IgD-negative memory B cell (primary cell): Measurements from ENCODE around the gene LGALS16. TPM values are rescaled to one million over a fixed set of nuclear protein-coding genes. Genes with fewer than 3 reads are reported as not detected.
A peak's percentile ranks its signal among the peaks of the same experiment; 100 is the strongest.
"Not testable (repeated sequence)": the region's sequence is repeated elsewhere in the genome, so short reads cannot be mapped to it uniquely, and the experiment has no call there.

Experiments used
- H3K27ac Mint-ChIP-seq, 3 donors: one replicate each; pipeline ENCODE4 v1.8.0; 2020 to 2022; ENCODE audit warnings: mild to moderate bottlenecking in 3 of 3, mixed read lengths in 3 of 3, moderate library complexity in 1 of 3
- H3K27me3 Mint-ChIP-seq: one replicate; pipeline ENCODE4 v1.8.0; 2021; ENCODE audit warnings: mixed read lengths
- H3K36me3 Mint-ChIP-seq: one replicate; pipeline ENCODE4 v1.8.0; 2020; ENCODE audit warnings: mild to moderate bottlenecking, mixed read lengths
- H3K4me1 Mint-ChIP-seq, 3 donors: one replicate each; pipeline ENCODE4 v1.8.0; 2020 to 2022; ENCODE audit warnings: mixed read lengths in 3 of 3, mild to moderate bottlenecking in 1 of 3
- H3K4me3 Mint-ChIP-seq, 4 donors: one replicate each; pipeline ENCODE4 v1.8.0; 2020 to 2022; ENCODE audit warnings: mild to moderate bottlenecking in 4 of 4, mixed read lengths in 4 of 4, moderate library complexity in 3 of 4
- H3K9me3 Mint-ChIP-seq, 3 donors: one replicate each; pipeline ENCODE4 v1.8.0; 2020 to 2021; ENCODE audit warnings: mixed read lengths in 3 of 3, mild to moderate bottlenecking in 1 of 3
- polyA plus RNA-seq: library from polyadenylated mRNA; unstranded; fragments of 300-500 nt; fragmentation: Illumina TruSeq; gene quantifications from one replicate; pipeline ENCODE4 v1.2.3, GENCODE V29; 2021

LGALS16 gene
- polyA plus RNA-seq, 1 donor from 2014 or later: not detected

DNA sequence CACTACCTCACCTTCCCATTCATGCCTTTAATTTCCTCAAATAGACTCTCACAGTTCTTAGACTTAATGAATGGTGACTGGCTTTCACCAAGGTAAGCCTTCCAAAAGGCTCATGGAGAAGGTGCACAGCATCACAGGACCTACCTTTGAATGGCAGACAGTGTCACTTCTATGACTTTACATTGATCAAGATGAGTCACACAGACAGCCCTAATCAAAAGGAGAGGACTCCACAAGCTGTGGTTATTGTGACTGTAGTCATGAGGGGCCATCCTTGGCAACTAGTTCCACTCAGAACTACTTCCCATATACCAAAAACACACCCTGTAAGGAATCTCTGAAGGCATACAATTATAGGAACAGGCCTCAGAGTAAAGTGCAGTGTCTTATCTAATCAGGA, 5.9 kb downstream of the LGALS16 start:
- H3K27ac Mint-ChIP-seq: no peak overlapping the region
- peaks cover 0 to 1% (median 0%) of the 10 kb centered on the region in 3 donors for H3K4me1 Mint-ChIP-seq
- H3K27me3 Mint-ChIP-seq: peaks cover 15% of the 10 kb centered on the region
- peaks cover 2 to 9% (median 5%) of the 10 kb centered on the region in 3 donors for H3K9me3 Mint-ChIP-seq
- no peak overlapping the region for H3K4me3 Mint-ChIP-seq
- peaks cover 7% of the 10 kb centered on the region for H3K36me3 Mint-ChIP-seq

DNA sequence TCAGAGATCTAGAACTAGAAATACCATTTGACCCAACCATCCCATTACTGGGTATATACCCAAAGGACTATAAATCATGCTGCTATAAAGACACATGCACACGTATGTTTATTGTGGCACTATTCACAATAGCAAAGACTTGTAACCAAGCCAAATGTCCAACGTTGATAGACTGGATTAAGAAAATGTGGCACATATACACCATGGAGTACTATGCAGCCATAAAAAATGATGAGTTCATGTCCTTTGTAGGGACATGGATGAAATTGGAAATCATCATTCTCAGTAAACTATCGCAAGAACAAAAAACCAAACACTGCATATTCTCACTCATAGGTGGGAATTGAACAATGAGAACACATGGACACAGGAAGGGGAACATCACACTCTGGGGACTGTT, 14.1 kb downstream of the LGALS16 start:
- not testable (repeated sequence) for H3K27me3 Mint-ChIP-seq, H3K4me1 Mint-ChIP-seq, H3K4me3 Mint-ChIP-seq, H3K9me3 Mint-ChIP-seq, H3K27ac Mint-ChIP-seq, H3K36me3 Mint-ChIP-seq

DNA sequence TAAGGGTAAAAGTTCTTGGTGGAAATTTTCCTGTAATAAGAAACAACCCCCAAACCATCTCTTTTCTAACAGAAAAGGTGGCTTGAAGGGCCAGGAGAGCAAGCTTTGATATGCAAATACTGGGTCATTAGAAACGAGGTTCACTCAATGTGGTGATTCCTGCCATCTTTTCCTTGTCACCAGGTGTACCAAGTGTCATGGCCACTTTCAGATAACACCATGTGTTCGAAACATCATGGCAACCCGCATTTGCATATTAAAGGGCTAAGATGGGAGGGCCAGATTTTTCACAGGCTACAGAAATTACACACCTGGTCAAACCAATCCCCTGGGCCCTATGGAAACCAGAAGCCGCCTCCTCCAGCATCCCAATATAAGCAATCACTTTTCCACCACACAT, 15.3 kb downstream of the LGALS16 start:
- H3K27ac Mint-ChIP-seq: no peak overlapping the region
- H3K4me1 Mint-ChIP-seq: peaks cover 3 to 6% (median 5%) of the 10 kb centered on the region in 3 donors
- H3K4me3 Mint-ChIP-seq: no peak overlapping the region
- H3K9me3 Mint-ChIP-seq: peaks cover 0 to 6% (median under 1%) of the 10 kb centered on the region in 3 donors
- peaks cover 10% of the 10 kb centered on the region for H3K27me3 Mint-ChIP-seq
- peaks cover under 1% of the 10 kb centered on the region for H3K36me3 Mint-ChIP-seq

DNA sequence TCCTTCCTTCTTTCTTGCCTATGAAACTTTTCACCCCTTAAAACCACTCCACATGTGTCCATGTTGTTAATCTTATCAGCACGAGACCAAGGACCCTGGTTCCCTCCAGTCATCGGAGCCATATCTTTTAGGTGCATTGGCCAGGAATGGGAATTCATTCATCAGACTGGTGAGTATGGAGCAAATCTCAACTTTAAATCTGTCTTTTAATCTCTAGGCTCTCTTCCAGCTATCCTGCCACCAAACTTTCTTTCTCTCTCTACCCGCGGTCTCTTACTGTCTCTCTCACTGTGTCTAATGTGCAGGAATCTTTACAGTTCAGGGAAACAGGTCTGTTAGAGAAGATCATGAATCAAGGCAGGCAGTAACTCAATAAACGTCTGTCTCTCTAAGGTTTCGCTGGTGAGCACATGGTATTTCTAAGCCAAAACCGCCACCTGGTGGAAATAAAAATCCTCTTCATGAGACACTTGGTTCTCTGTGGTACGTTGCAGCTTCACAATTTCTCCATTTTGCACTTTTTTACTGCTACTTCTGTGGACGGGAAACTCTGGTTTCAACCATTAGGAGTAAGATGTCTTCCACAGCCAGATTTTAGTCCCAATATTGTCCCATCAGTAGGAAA, 16.1 kb downstream of the LGALS16 start:
- H3K4me1 Mint-ChIP-seq: peaks cover 1 to 6% (median 5%) of the 10 kb centered on the region in 3 donors
- peaks cover 6% of the 10 kb centered on the region for H3K27me3 Mint-ChIP-seq
- H3K9me3 Mint-ChIP-seq: peaks cover 0 to under 1% (median 0%) of the 10 kb centered on the region in 3 donors
- H3K4me3 Mint-ChIP-seq: peak overlapping the region in 1 of 4 donors; percentile 46
- peak overlapping the region in 1 of 3 donors; percentile 63 for H3K27ac Mint-ChIP-seq
- no peaks in the 10 kb centered on the region for H3K36me3 Mint-ChIP-seq

DNA sequence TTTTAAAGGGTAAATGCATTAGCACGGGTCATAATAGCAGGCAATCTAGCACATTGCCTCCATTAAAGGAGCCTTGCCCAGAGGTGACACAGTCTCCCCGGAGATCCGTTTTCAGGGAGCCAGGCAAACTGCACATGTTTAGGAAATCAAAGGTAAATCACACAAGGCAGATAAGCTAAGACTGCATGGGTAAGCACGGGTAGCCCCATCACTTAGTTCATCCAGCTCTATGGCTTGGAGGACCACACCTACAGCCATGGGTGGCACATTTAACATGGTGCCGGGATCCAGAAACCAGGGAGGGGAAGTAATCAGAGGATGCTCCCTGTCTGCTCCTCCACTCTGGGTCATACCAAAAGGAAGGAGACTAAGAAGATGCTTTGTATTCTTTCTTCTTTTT, 16.8 kb downstream of the LGALS16 start:
- no peak overlapping the region for H3K4me3 Mint-ChIP-seq
- peaks cover 1 to 6% (median 5%) of the 10 kb centered on the region in 3 donors for H3K4me1 Mint-ChIP-seq
- no peaks in the 10 kb centered on the region for H3K9me3 Mint-ChIP-seq
- H3K36me3 Mint-ChIP-seq: no peaks in the 10 kb centered on the region
- H3K27ac Mint-ChIP-seq: no peak overlapping the region
- H3K27me3 Mint-ChIP-seq: peaks cover 6% of the 10 kb centered on the region

DNA sequence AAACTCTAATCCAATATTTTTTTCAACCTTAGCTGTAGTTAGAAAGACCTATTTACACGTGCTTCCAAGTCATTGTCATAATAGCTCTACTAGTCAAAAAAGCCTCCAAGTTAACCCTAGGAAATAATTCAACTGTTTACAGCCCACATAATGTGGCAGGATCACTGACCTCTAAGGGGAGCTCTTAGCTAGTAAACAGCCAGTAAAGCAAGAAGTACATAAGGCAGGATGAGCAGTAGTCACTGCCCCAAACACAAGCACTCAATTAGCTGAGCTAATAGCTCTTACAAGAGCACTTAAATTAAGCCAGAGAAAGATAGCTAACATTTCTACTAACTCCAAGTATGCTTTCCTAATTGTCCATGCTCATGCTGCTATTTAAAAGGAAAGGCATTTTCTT, 18.1 kb downstream of the LGALS16 start:
- H3K9me3 Mint-ChIP-seq, H3K27me3 Mint-ChIP-seq, H3K4me3 Mint-ChIP-seq, H3K27ac Mint-ChIP-seq, H3K4me1 Mint-ChIP-seq, H3K36me3 Mint-ChIP-seq: not testable (repeated sequence)

DNA sequence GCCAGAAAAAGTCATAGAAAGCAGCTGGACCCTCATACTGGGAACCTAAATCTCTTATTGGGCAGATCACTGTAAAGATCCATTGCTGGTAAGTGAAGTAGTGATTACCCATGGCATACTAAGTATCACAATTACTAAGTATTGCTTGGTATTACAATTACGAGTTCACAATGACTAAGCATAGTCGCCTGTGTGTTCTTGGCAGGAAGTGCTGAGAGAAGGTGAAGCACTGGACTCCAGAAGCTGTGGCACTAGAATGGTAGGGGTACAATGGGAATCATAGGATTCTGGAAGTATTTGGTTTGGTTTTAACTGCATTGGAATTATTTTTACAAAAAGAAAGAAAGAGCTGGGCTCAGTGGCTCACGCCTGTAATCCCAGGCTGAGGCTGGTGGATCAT, 20.3 kb downstream of the LGALS16 start:
- H3K4me3 Mint-ChIP-seq: no peak overlapping the region
- H3K36me3 Mint-ChIP-seq: no peaks in the 10 kb centered on the region
- peaks cover 5 to 10% (median 8%) of the 10 kb centered on the region in 3 donors for H3K4me1 Mint-ChIP-seq
- no peaks in the 10 kb centered on the region for H3K9me3 Mint-ChIP-seq
- peaks cover 9% of the 10 kb centered on the region for H3K27me3 Mint-ChIP-seq
- no peak overlapping the region for H3K27ac Mint-ChIP-seq

DNA sequence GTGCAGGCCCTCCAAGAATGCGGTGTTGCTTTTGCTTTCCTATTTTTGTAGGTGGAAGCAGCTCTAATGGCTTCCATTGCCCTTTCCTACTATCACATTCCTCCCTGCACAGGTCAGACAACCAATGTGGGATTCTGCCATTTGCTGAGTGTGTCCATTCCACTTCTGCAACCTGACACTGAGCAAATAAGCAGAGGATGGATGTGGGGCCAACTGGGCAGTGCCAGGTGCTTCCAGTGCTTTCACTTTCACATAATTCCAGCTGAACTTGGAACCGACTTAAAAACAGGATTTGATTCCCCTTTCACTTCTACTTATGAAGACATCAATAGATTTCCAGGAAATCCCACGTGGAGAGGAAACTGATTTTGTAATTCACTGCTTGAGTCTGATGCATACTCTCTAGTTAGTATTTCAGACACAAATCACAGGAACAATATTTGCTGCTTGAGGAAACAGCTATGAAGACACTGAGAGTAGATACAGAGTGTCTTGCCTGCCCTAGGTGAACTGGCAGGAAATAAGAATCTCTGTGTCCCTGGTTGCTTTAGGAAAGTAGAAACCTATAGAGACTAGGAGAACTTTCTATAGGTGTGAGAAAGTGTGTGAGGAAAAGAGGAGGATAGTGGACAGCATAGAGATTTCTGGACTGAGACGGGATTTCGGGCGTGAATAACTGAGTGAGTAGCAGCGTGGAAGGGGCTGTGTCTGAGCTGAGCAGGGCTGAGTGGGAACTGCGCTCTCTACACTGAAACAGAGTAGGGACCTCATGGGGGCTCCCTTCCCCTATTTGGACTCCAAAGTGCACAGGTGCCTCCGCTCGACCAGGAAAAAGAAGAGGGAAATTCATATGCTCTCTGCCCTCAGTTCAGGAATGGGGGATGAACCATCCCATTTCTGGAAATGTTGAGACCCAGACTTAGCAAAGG, 22.5 kb downstream of the LGALS16 start:
- no peaks in the 10 kb centered on the region for H3K36me3 Mint-ChIP-seq
- peaks cover 0 to 6% (median 4%) of the 10 kb centered on the region in 3 donors for H3K4me1 Mint-ChIP-seq
- peak overlapping the region in 1 of 4 donors; percentile 23 for H3K4me3 Mint-ChIP-seq
- no peak overlapping the region for H3K27ac Mint-ChIP-seq
- no peaks in the 10 kb centered on the region for H3K9me3 Mint-ChIP-seq
- peaks cover 6% of the 10 kb centered on the region for H3K27me3 Mint-ChIP-seq

DNA sequence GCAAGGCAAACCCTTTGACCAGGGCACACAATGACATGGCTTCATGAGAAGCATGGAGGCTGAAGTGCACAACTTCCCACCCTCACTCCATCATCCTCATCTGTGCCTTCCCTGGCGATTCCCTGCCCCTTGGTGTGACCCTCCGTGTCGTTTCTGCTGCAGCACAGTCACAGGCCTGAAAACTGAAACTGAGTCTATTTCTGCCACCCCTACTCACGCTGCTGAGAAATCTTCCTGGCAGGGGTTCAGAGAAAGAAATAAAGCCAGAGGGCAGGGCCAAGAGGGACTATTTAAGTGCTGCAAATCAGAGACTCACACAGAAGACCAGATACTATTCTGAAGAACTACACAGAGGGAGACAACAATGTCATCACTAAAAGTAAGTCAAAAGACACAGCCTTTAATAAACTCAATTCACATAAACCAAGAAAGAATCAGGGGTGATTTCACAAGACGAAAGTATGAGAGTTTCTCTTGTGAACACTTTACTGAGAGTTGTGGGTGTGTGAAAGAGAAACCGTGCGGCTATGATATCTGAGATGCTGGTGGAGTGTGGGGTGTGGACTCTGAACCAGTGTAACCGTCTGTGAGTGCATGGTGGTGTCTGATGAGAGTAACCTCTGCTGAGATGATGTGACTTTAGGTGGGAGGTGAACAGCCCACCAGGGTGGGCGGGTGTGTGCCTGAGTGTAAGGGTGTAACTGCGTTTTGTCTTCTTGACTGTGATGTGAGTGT, 23.5 kb downstream of the LGALS16 start:
- Mint-ChIP-seq H3K36me3 (no peaks in the 10 kb centered on the region), H3K27ac (no peak overlapping the region), H3K27me3 (peaks cover 6% of the 10 kb centered on the region), H3K9me3 (no peaks in the 10 kb centered on the region), H3K4me3 (peak overlapping the region in 2 of 4 donors; percentile 35 to 37), H3K4me1 (peaks cover 0 to 6% (median 4%) of the 10 kb centered on the region in 3 donors)

DNA sequence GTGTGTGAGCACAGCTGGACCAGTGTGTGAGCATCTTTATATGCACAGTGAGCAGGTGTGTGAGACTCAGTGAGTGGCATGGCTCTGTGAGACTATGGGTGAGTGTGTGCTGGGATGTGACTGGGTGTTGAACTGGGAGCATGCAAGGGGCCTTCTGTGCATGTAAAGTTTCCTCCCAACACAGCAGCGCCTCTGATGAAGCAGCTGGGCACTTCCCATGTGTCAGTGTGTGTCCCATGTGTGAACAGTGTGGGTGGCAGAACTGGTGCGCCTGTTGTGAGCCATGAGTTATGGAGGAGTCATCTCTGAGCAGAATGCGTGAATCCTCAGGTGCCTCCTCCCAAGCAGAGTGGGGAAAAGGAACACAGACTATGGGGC, 24.1 kb downstream of the LGALS16 start:
- Mint-ChIP-seq H3K9me3 (no peaks in the 10 kb centered on the region), H3K27me3 (peaks cover 6% of the 10 kb centered on the region), H3K36me3 (no peaks in the 10 kb centered on the region), H3K4me1 (peaks cover 0 to 6% (median 4%) of the 10 kb centered on the region in 3 donors), H3K27ac (no peak overlapping the region), H3K4me3 (peak overlapping the region in 1 of 4 donors; percentile 35)

DNA sequence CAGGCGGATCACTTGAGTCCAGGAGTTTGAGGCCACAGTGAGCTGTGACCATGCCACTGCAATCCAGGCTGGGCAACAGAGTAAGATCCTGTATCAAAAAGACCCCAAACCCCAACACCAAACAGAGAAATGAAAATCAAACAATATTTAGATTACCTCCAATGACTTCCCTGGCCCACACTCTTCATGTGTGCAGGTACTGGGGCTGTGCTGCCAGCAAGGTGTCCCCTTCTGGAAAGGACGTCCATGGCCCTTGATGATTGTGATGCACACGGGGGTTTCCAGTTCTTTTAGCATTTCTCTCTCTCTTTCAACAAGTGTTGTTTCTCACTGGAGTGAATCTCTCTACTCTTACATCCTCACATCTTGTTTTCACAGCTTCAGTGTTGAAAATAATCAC, 24.9 kb downstream of the LGALS16 start:
- no peaks in the 10 kb centered on the region for H3K9me3 Mint-ChIP-seq
- no peak overlapping the region for H3K4me3 Mint-ChIP-seq
- H3K36me3 Mint-ChIP-seq: peaks cover 1% of the 10 kb centered on the region
- peaks cover 5% of the 10 kb centered on the region for H3K27me3 Mint-ChIP-seq
- peaks cover 0 to 6% (median 4%) of the 10 kb centered on the region in 3 donors for H3K4me1 Mint-ChIP-seq
- no peak overlapping the region for H3K27ac Mint-ChIP-seq

DNA sequence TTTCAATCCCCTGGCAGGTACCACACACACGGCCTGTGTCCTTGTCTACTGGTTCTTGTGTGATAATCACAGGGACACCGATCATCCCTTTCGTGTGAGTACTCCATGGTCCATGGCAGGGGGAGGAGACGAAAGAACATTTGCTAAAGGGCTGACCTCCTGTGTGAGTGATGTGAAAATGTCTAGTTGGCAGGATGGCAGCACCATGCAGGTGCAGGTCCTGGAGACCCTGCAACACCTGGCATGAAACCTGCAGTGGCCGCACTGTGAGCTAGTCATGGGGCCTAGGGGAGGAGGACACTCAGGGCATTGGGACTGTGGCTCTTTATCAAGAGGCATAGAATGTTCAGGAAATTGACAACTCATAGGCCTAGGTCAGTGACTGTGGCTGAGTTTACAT, 25.7 kb downstream of the LGALS16 start:
- peaks cover 4% of the 10 kb centered on the region for H3K36me3 Mint-ChIP-seq
- no peak overlapping the region for H3K27ac Mint-ChIP-seq
- peaks cover 0 to 6% (median 4%) of the 10 kb centered on the region in 3 donors for H3K4me1 Mint-ChIP-seq
- H3K27me3 Mint-ChIP-seq: peaks cover 5% of the 10 kb centered on the region
- no peak overlapping the region for H3K4me3 Mint-ChIP-seq
- no peaks in the 10 kb centered on the region for H3K9me3 Mint-ChIP-seq

DNA sequence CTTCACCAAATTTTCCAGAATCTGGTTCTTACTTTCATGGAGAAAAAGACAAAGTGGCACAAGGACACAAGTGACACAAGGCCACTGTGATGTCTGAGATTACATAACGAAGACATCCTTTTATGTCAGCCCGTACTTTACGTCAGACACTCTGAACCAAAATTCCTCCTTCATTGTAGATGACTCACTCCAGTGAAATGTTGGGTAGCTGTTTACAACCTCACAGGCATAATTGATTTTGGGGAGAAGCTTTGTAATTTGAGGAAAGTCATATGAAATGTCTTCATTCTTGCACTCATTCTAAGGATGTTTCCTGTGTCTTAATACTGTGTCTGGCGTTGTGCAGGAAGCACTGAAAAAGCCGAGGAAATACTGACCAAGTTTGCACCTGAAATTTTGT, 28.6 kb downstream of the LGALS16 start:
- H3K27me3 Mint-ChIP-seq: peaks cover 4% of the 10 kb centered on the region

DNA sequence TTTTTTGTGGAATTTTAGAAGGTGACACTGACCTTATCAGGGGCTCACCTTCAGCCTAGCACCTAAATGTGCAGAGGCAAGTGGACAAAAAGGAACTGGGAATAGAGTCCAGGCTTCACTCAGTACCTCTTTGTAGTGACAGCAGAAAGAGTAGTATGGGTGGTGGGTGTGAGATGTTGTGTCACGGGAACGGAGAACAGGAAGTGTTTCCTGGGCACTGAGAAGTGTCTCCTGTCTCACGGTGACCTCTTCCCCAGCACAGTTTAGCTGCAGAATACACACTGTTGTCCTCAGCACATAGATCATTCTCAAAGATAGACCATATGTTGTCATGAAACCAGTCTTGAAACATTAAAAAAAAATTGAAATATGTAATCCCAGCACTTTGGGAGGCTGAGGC, 31.0 kb downstream of the LGALS16 start:
- H3K27me3 Mint-ChIP-seq: peaks cover 4% of the 10 kb centered on the region
- H3K4me1 Mint-ChIP-seq: peaks cover 0 to 5% (median 0%) of the 10 kb centered on the region in 3 donors
- H3K9me3 Mint-ChIP-seq: peaks cover 0 to 2% (median 0%) of the 10 kb centered on the region in 3 donors
- no peak overlapping the region for H3K4me3 Mint-ChIP-seq
- H3K36me3 Mint-ChIP-seq: peaks cover 6% of the 10 kb centered on the region
- H3K27ac Mint-ChIP-seq: no peak overlapping the region

More for the DNA sequence above, 28.6 kb downstream of the LGALS16 start:
- Mint-ChIP-seq H3K9me3 (no peaks in the 10 kb centered on the region), H3K27ac (no peak overlapping the region), H3K4me3 (no peak overlapping the region), H3K36me3 (peaks cover 4% of the 10 kb centered on the region), H3K4me1 (peaks cover 3 to 5% (median 4%) of the 10 kb centered on the region in 3 donors)

DNA sequence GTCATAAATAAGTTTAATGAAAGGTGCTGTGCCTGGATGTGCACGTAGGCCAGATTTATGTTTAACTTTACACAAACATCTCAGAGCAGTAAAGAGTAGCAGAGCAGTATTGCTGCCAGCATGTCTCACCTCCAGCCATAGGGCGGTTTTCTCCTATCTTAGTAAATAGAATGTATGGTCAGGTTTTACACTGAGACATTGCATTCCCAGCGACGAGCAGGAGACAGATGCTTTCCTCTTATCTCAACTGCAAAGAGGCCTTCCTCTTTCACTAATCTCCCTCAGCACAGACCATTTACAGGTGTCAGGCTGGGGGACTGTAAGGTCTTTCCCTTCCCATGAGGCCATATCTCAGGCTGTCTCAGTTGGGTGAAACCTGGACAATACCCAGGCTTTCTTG, 32.9 kb downstream of the LGALS16 start:
- not testable (repeated sequence) for H3K4me3 Mint-ChIP-seq, H3K27ac Mint-ChIP-seq, H3K9me3 Mint-ChIP-seq, H3K4me1 Mint-ChIP-seq, H3K27me3 Mint-ChIP-seq, H3K36me3 Mint-ChIP-seq
